IMR-90 (cell line): Measurements from ENCODE around the gene USPL1. TPM values are rescaled to one million over a fixed set of nuclear protein-coding genes. Genes with fewer than 3 reads are reported as not detected.

Experiments used
- ATAC-seq: fragments of 200-7000 bp; cut with Tn5 transposase; 2 replicates; pipeline ENCODE4 v1.9.1; 2020; ENCODE audit warnings: low read depth, mild to moderate bottlenecking, moderate library complexity
- BruUV-seq: library from RNA; stranded (reverse); fragments of 400-500 nt; replicated peaks from 2 replicates; lab custom pipeline; 2021; lab: Mats Ljungman, UMichigan
- CTCF ChIA-PET: fragments of 300-600 bp; formaldehyde crosslinking; extraction: SDS; loops from one replicate; lab custom pipeline; 2021; ENCODE audit warnings: antibody characterized with exemption; lab: Yijun Ruan, JAX
- POLR2A ChIA-PET: fragments of 300-600 bp; sonication (Branson Sonifier 250); formaldehyde crosslinking; loops from one replicate; lab custom pipeline; 2022; ENCODE audit warnings: antibody characterized with exemption; ENCODE audit not compliant: unreplicated experiment; lab: Charles Lee
- DNase-seq: peaks from one replicate; pipeline ENCODE4 v3.0.0; 2013
- H2AFZ ChIP-seq: replicated peaks from 2 replicates; pipeline ENCODE3; 2013; ENCODE audit warnings: low read length, mild to moderate bottlenecking; ENCODE audit not compliant: poor library complexity
- H2AK5ac ChIP-seq: 2 replicates; pipeline ENCODE4 v1.6.1; 2013; ENCODE audit warnings: low read depth, low read length, inconsistent platforms
- H2AK9ac ChIP-seq: replicated peaks from 2 replicates; pipeline ENCODE3; 2013; ENCODE audit warnings: mild to moderate bottlenecking, low read depth, low read length, moderate library complexity; ENCODE audit not compliant: poor library complexity
- H2BK120ac ChIP-seq: 2 replicates; pipeline ENCODE4 v1.6.1; 2013; ENCODE audit warnings: low read depth, low read length, inconsistent platforms
- H2BK15ac ChIP-seq: 3 replicates; pipeline ENCODE4 v1.6.1; 2013; ENCODE audit warnings: low read depth, low read length, inconsistent platforms
- H2BK20ac ChIP-seq: 2 replicates; pipeline ENCODE4 v1.6.1; 2013; ENCODE audit warnings: low read depth, mild to moderate bottlenecking, inconsistent platforms, low read length, moderate library complexity
- H2BK5ac ChIP-seq: 2 replicates; pipeline ENCODE4 v1.6.1; 2013; ENCODE audit warnings: mild to moderate bottlenecking, low read depth, low read length, inconsistent platforms; ENCODE audit not compliant: poor library complexity, severe bottlenecking
- H3K14ac ChIP-seq: replicated peaks from 2 replicates; pipeline ENCODE4 v1.6.1; 2013; ENCODE audit warnings: low read depth, low read length, inconsistent platforms
- H3K18ac ChIP-seq: 2 replicates; pipeline ENCODE4 v1.6.1; 2013; ENCODE audit warnings: low read depth, low read length, control low read depth
- H3K23ac ChIP-seq: 2 replicates; pipeline ENCODE4 v1.6.1; 2013; ENCODE audit warnings: low read depth, low read length, inconsistent platforms
- H3K27ac ChIP-seq: 2 replicates; pipeline ENCODE4 v1.5.1; 2013; ENCODE audit warnings: mild to moderate bottlenecking, control low read depth, low read length; ENCODE audit not compliant: insufficient read depth
- H3K27me3 ChIP-seq: 2 replicates; pipeline ENCODE4 v1.6.1; 2013; ENCODE audit warnings: low read length; ENCODE audit not compliant: control insufficient read depth, insufficient read depth
- H3K36me3 ChIP-seq: 2 replicates; pipeline ENCODE4 v1.6.1; 2013; ENCODE audit warnings: low read length, mixed read lengths; ENCODE audit not compliant: control insufficient read depth, insufficient read depth
- H3K4ac ChIP-seq: 2 replicates; pipeline ENCODE4 v1.6.1; 2013; ENCODE audit warnings: low read depth, low read length, inconsistent platforms
- H3K4me1 ChIP-seq: 2 replicates; pipeline ENCODE4 v1.6.1; 2013; ENCODE audit warnings: low read length, mixed read lengths; ENCODE audit not compliant: control insufficient read depth, insufficient read depth
- H3K4me2 ChIP-seq: 2 replicates; pipeline ENCODE4 v1.6.1; 2013; ENCODE audit warnings: low read depth, mild to moderate bottlenecking, control low read depth, low read length, moderate library complexity
- H3K4me3 ChIP-seq: 2 replicates; pipeline ENCODE4 v1.5.1; 2013; ENCODE audit warnings: low read depth, mild to moderate bottlenecking, control low read depth, low read length, moderate library complexity; ENCODE audit not compliant: insufficient read depth
- H3K56ac ChIP-seq: 2 replicates; pipeline ENCODE4 v1.6.1; 2013; ENCODE audit warnings: low read length, inconsistent platforms; ENCODE audit not compliant: insufficient read depth; ENCODE audit errors: extremely low read depth
- H3K79me1 ChIP-seq, 2 experiments: 2 replicates each; pipeline ENCODE4 v1.6.1; 2013; ENCODE audit warnings: low read length in 2 of 2, inconsistent platforms in 1 of 2, low read depth in 1 of 2
- H3K9ac ChIP-seq: 2 replicates; pipeline ENCODE4 v1.6.1; 2013; ENCODE audit warnings: low read depth, low read length, control low read depth
- H3K9me1 ChIP-seq: 2 replicates; pipeline ENCODE4 v1.6.1; 2013; ENCODE audit warnings: low read length, inconsistent platforms; ENCODE audit not compliant: insufficient read depth
- H3K9me3 ChIP-seq: 2 replicates; pipeline ENCODE4 v1.6.1; 2013; ENCODE audit warnings: low read length; ENCODE audit not compliant: control insufficient read depth, insufficient read depth
- H4K20me1 ChIP-seq: 2 replicates; pipeline ENCODE4 v1.6.1; 2013; ENCODE audit warnings: low read length, inconsistent platforms; ENCODE audit not compliant: insufficient read depth
- H4K5ac ChIP-seq: 2 replicates; pipeline ENCODE4 v1.6.1; 2013; ENCODE audit warnings: mild to moderate bottlenecking, low read depth, low read length, control low read depth
- H4K8ac ChIP-seq, 2 experiments: 2 replicates each; pipeline ENCODE4 v1.6.1; 2013; ENCODE audit warnings: low read depth in 2 of 2, low read length in 2 of 2, control low read depth in 1 of 2, inconsistent platforms in 1 of 2
- H4K91ac ChIP-seq: 2 replicates; pipeline ENCODE4 v1.6.1; 2013; ENCODE audit warnings: low read depth, low read length, inconsistent platforms; ENCODE audit not compliant: insufficient read depth
- MAFK ChIP-seq: IDR thresholded peaks from 2 replicates; pipeline ENCODE4 v1.6.1; 2012; ENCODE audit warnings: low read depth, low read length, improper control_type of control experiment
- POLR2A ChIP-seq: IDR thresholded peaks from 2 replicates; pipeline ENCODE4 v1.6.1; 2012; ENCODE audit warnings: mild to moderate bottlenecking, low read depth, low read length
- whole genome bisulfite sequencing, 2 experiments: methylation state at CpG; one replicate each; pipeline versions ENCODE4 v1.1.5 to v1.1.7; 2013; ENCODE audit warnings: missing lambda C conversion rate in 2 of 2; ENCODE audit not compliant: insufficient read length in 1 of 2; ENCODE audit errors: extremely low coverage in 2 of 2; 5-methylcytosine and 5-hydroxymethylcytosine counted together
- dilution Hi-C: fragments of 300-500 bp; cut with HindIII; formaldehyde crosslinking; loops from one replicate; pipeline ENCODE4 v1.14.3; 2018; ENCODE audit warnings: low sequenced_read_pairs; ENCODE audit not compliant: unreplicated experiment
- in situ Hi-C: fragments of 300-500 bp; cut with MboI; formaldehyde crosslinking; loops from 3 replicates; pipeline ENCODE4 v1.14.3; 2019; ENCODE audit warnings: low sequenced_read_pairs, inconsistent platforms, mixed read lengths
- intact Hi-C: fragments of 100-400 bp; cut with micrococcal nuclease; formaldehyde crosslinking; loops from 2 replicates; pipeline ENCODE4 v1.10.0; 2022
- polyA plus RNA-seq, 3 experiments: library from polyadenylated mRNA; depleted of rRNA; stranded (reverse); fragments of >200 nt; gene quantifications; 2 replicates each; pipeline ENCODE4 v1.2.3, GENCODE V29; 2012; ENCODE audit warnings: low replicate concordance in 1 of 3
- total RNA-seq: library from RNA; depleted of rRNA; stranded (reverse); fragments of >200 nt; gene quantifications from 2 replicates; pipeline ENCODE4 v1.2.3, GENCODE V29; 2012

USPL1 gene
- total and polyA plus RNA-seq, 2 of the 4 experiments (the other 2 are of a cell fraction), result 12.1 to 15.4 TPM

- no peak overlapping the region for H2AFZ ChIP-seq
- POLR2A ChIA-PET, result interaction anchor here (0.5 kb wide), 1 partner anchor 37 kb away, joined by 5 read pairs; no protein-coding TSS in a partner anchor
These were observed 2.2 kb upstream of the USPL1 start for GRCh38 chr13:30615481-30615865.

More at GRCh38 chr13:30615481-30615865, 2.2 kb upstream of the USPL1 start:
- no TSS peak for BruUV-seq
- Histone ChIP-seq H4K20me1 (peaks cover 6% of the 10 kb centered on the region; the same call in 1 of the 2 replicates), H3K4me3 (peak overlapping the region; percentile 70), H2AK9ac (no peak overlapping the region), H3K4ac (peak overlapping the region; percentile 69; the same call in 1 of the 2 replicates), H2BK15ac (no peak overlapping the region), H3K4me1 (no peaks in the 10 kb centered on the region; the same call in 1 of the 2 replicates), H3K9me1 (peaks cover 4% of the 10 kb centered on the region), H2AK5ac (no peak overlapping the region), H4K91ac (no peak overlapping the region), H3K79me1 (peaks cover 3 to 36% of the 10 kb centered on the region in 2 experiments; a peak in 2 of 4 replicates), H3K18ac (peak overlapping the region; percentile 87; the same call in 1 of the 2 replicates), H3K9me3 (no peaks in the 10 kb centered on the region), H2BK5ac (peak overlapping the region; percentile 97), H3K23ac (peak overlapping the region; percentile 41; the same call in 1 of the 2 replicates), H3K27me3 (no peaks in the 10 kb centered on the region), H3K4me2 (peak overlapping the region; percentile 85), H4K5ac (no peak overlapping the region), H3K9ac (peak overlapping the region; percentile 95), H3K36me3 (no peaks in the 10 kb centered on the region), H4K8ac (peak overlapping the region; percentile 72 to 95), H2BK20ac (no peak overlapping the region), H3K56ac (peak overlapping the region; percentile 79), H2BK120ac (peak overlapping the region; percentile 36; the same call in 1 of the 2 replicates), H3K27ac (peak overlapping the region; percentile 92), H3K14ac (peak overlapping the region; percentile 85; the same call in 1 of the 2 replicates)
- in situ Hi-C loops, result loop anchor here (10.0 kb wide), 1 partner anchor 151 kb away; the partner anchor contains the start of gene HMGB1
- CTCF ChIA-PET, result interaction anchor here (0.6 to 1.5 kb wide), 3 partner anchors 153 to 483 kb away, joined by 3 to 5 read pairs (median 4); no protein-coding TSS in a partner anchor
- dilution Hi-C loops, result no loop called here
- no CpG with 5 or more reads among the region's 4 CpGs for WGBS, 2 experiments
- intact Hi-C loops, result loop anchor here (10.0 kb wide), 1 partner anchor 361 kb away; no protein-coding TSS in a partner anchor
- DNase-seq (no peak), ATAC-seq (no peak)
- TF ChIP-seq POLR2A, result no peak
- no peak for TF ChIP-seq MAFK
